Neural cell (in vitro differentiated cells): ENCODE results near the gene DAGLA. TPM values are rescaled to one million over a fixed set of nuclear protein-coding genes. Genes with fewer than 3 reads are reported as not detected.

ENCODE experiments used
- H2AFZ ChIP-seq: fragments of 200-600, 300-800 bp; sonication (generic), shearing (Covaris generic); 2 replicates; pipeline ENCODE4 v1.6.0; 2014; ENCODE audit warnings: low read depth, mild to moderate bottlenecking, antibody characterized with exemption, low read length, moderate library complexity
- H3F3A ChIP-seq: fragments of 200-600 bp; shearing (Covaris generic); 2 replicates; pipeline ENCODE4 v1.6.1; 2016; ENCODE audit warnings: mild to moderate bottlenecking, moderate library complexity, mixed read lengths, antibody characterized with exemption, low read length; ENCODE audit not compliant: insufficient read depth, poor library complexity, severe bottlenecking
- H3K27ac ChIP-seq: fragments of 200-600, 300-800 bp; sonication (generic), shearing (Covaris generic); 2 replicates; pipeline ENCODE4 v1.5.1; 2014; ENCODE audit warnings: mild to moderate bottlenecking, low read length, moderate library complexity
- H3K27me3 ChIP-seq: fragments of 300-800, 200-600 bp; sonication (generic), shearing (Covaris generic); 2 replicates; pipeline ENCODE4 v1.6.0; 2014; ENCODE audit warnings: mild to moderate bottlenecking, low read depth, low read length, moderate library complexity; ENCODE audit not compliant: insufficient read depth
- H3K36me3 ChIP-seq: fragments of 300-800, 200-600 bp; sonication (generic), shearing (Covaris generic); 2 replicates; pipeline ENCODE4 v1.5.1; 2014; ENCODE audit warnings: mild to moderate bottlenecking, antibody characterized with exemption, low read length, moderate library complexity; ENCODE audit not compliant: insufficient read depth
- H3K4me2 ChIP-seq: fragments of 300-800, 200-600 bp; sonication (generic), shearing (Covaris generic); 2 replicates; pipeline ENCODE4 v1.6.0; 2014; ENCODE audit warnings: mild to moderate bottlenecking, low read length
- H3K4me3 ChIP-seq: fragments of 300-800, 200-600 bp; sonication (generic), shearing (Covaris generic); 2 replicates; pipeline ENCODE4 v1.5.1; 2014; ENCODE audit warnings: mild to moderate bottlenecking, low read length, moderate library complexity
- H3K79me2 ChIP-seq: fragments of 200-600 bp; shearing (Covaris generic); replicated peaks from 2 replicates; pipeline ENCODE4 v1.6.0; 2014; ENCODE audit warnings: mild to moderate bottlenecking, low read length, moderate library complexity; ENCODE audit not compliant: insufficient read depth
- H3K9ac ChIP-seq: fragments of 300-800, 200-600 bp; sonication (generic), shearing (Covaris generic); 2 replicates; pipeline ENCODE4 v1.6.1; 2016; ENCODE audit warnings: mild to moderate bottlenecking, low read length, mixed read lengths
- H3K9me2 ChIP-seq: fragments of 200-600 bp; shearing (Covaris generic); 2 replicates; pipeline ENCODE4 v1.6.1; 2016; ENCODE audit warnings: mild to moderate bottlenecking, low read length, mixed read lengths; ENCODE audit not compliant: insufficient read depth
- H3K9me3 ChIP-seq: fragments of 200-600, 300-800 bp; sonication (generic), shearing (Covaris generic); 2 replicates; pipeline ENCODE4 v1.6.1; 2016; ENCODE audit warnings: mild to moderate bottlenecking, mixed run types, low read length, moderate library complexity, mixed read lengths
- H4K20me1 ChIP-seq: fragments of 200-600 bp; shearing (Covaris generic); 2 replicates; pipeline ENCODE4 v1.6.1; 2016; ENCODE audit warnings: mild to moderate bottlenecking, mixed run types; ENCODE audit not compliant: insufficient read depth
- CTCF ChIP-seq: fragments of 450-650 bp; IDR thresholded peaks from 2 replicates; pipeline ENCODE4 v1.5.1; 2014; ENCODE audit warnings: antibody characterized with exemption, mild to moderate bottlenecking, moderate library complexity; ENCODE audit not compliant: poor library complexity, severe bottlenecking
- EP300 ChIP-seq: fragments of 450-650 bp; conservative IDR thresholded peaks from 2 replicates; pipeline ENCODE4 v1.6.1; 2014; ENCODE audit warnings: antibody characterized with exemption, mild to moderate bottlenecking, moderate library complexity; ENCODE audit not compliant: poor library complexity, severe bottlenecking
- EZH2 ChIP-seq: fragments of 200-600, 300-800 bp; shearing (Covaris generic), sonication (generic); IDR thresholded peaks from 2 replicates; pipeline ENCODE4 v1.6.1; 2014; ENCODE audit warnings: antibody characterized with exemption, low read length, borderline replicate concordance, mild to moderate bottlenecking; ENCODE audit not compliant: insufficient read depth, poor library complexity, severe bottlenecking
- MXI1 ChIP-seq: fragments of 450-650 bp; conservative IDR thresholded peaks from 2 replicates; pipeline ENCODE4 v1.6.1; 2014; ENCODE audit warnings: antibody characterized with exemption, mild to moderate bottlenecking; ENCODE audit not compliant: poor library complexity, severe bottlenecking
- POLR2AphosphoS5 ChIP-seq: IDR thresholded peaks from 2 replicates; pipeline ENCODE4 v1.6.1; 2012
- RAD21 ChIP-seq: fragments of 450-650 bp; conservative IDR thresholded peaks from 2 replicates; pipeline ENCODE4 v1.6.1; 2014; ENCODE audit warnings: antibody characterized with exemption, mild to moderate bottlenecking, moderate library complexity
- REST ChIP-seq: IDR thresholded peaks from 2 replicates; pipeline ENCODE4 v1.6.1; 2012; ENCODE audit warnings: borderline replicate concordance
- SMC3 ChIP-seq: fragments of 450-650 bp; conservative IDR thresholded peaks from 2 replicates; pipeline ENCODE4 v1.6.1; 2014; ENCODE audit warnings: antibody characterized with exemption, mild to moderate bottlenecking, moderate library complexity; ENCODE audit not compliant: poor library complexity
- TAF1 ChIP-seq: IDR thresholded peaks from 2 replicates; pipeline ENCODE4 v1.6.1; 2012; ENCODE audit warnings: low read depth
- polyA plus RNA-seq: library from polyadenylated mRNA; depleted of rRNA; stranded (reverse); fragments of >200 nt; gene quantifications from 2 replicates; pipeline ENCODE4 v1.2.3, GENCODE V29; 2014

Gene DAGLA
- polyA plus RNA-seq, 1 donor from 2014 or later: 4.5 TPM

GRCh38 chr11:61683961-61684869 lies 4.0 kb downstream of the DAGLA start:
- H3K36me3 ChIP-seq: no peaks in the 10 kb centered on the region
- no peak overlapping the region for H3K4me2 ChIP-seq
- no peaks in the 10 kb centered on the region for H3K79me2 ChIP-seq
- peak overlapping the region; percentile 18 for H3K4me3 ChIP-seq
- H3K9ac ChIP-seq: no peak overlapping the region
- H3F3A ChIP-seq: no peaks in the 10 kb centered on the region
- no peaks in the 10 kb centered on the region for H3K9me3 ChIP-seq
- no peak for TF ChIP-seq RAD21
- TF ChIP-seq EP300: no peak
- no peak for TF ChIP-seq EZH2
- no peak for TF ChIP-seq CTCF
- no peak for TF ChIP-seq MXI1
- no peak for TF ChIP-seq TAF1
- TF ChIP-seq POLR2AphosphoS5: no peak
- TF ChIP-seq SMC3: no peak
- no peak for TF ChIP-seq REST
- no peaks in the 10 kb centered on the region for H3K27me3 ChIP-seq
- no peak overlapping the region for H2AFZ ChIP-seq
- no peaks in the 10 kb centered on the region for H3K9me2 ChIP-seq
- H4K20me1 ChIP-seq: no peaks in the 10 kb centered on the region
- H3K27ac ChIP-seq: no peak overlapping the region

- Histone ChIP-seq H3F3A (no peaks in the 10 kb centered on the region), H3K9me3 (no peaks in the 10 kb centered on the region), H3K4me3 (no peak overlapping the region), H3K27ac (no peak overlapping the region), H3K4me2 (no peak overlapping the region), H4K20me1 (no peaks in the 10 kb centered on the region), H3K9me2 (no peaks in the 10 kb centered on the region), H2AFZ (no peak overlapping the region), H3K79me2 (no peaks in the 10 kb centered on the region), H3K9ac (no peak overlapping the region), H3K36me3 (no peaks in the 10 kb centered on the region), H3K27me3 (no peaks in the 10 kb centered on the region)
- TF ChIP-seq EP300: no peak
- no peak for TF ChIP-seq TAF1
- no peak for TF ChIP-seq EZH2
- TF ChIP-seq REST: no peak
- TF ChIP-seq SMC3: no peak
- no peak for TF ChIP-seq CTCF
- TF ChIP-seq MXI1: no peak
- TF ChIP-seq POLR2AphosphoS5: no peak
Observed at GRCh38 chr11:61684870-61685616, 4.9 kb downstream of the DAGLA start.
